Panc1 (cell line): Measurements from ENCODE around the gene SUCO. TPM values are rescaled to one million over a fixed set of nuclear protein-coding genes. Genes with fewer than 3 reads are reported as not detected.

ENCODE experiments used
- ATAC-seq: fragments of 200-7000 bp; cut with Tn5 transposase; 2 replicates; pipeline ENCODE4 v1.9.1; 2020; ENCODE audit warnings: mild to moderate bottlenecking, moderate library complexity
- BruUV-seq: library from RNA; stranded (reverse); fragments of 400-500 nt; replicated peaks from 2 replicates; lab custom pipeline; 2021; lab: Mats Ljungman, UMichigan
- CTCF ChIA-PET: fragments of 300-600 bp; sonication (Branson Sonifier 250); formaldehyde crosslinking; loops from one replicate; lab custom pipeline; 2022; ENCODE audit warnings: antibody characterized with exemption; lab: Charles Lee
- POLR2A ChIA-PET: fragments of 300-600 bp; sonication (Branson Sonifier 250); formaldehyde crosslinking; loops from one replicate; lab custom pipeline; 2022; ENCODE audit warnings: antibody characterized with exemption; lab: Charles Lee
- DNase-seq: peaks from one replicate; pipeline ENCODE4 v3.0.0-alpha.2; 2010; ENCODE audit warnings: low read depth, low spot score
- H3K27ac ChIP-seq: 2 replicates; pipeline ENCODE4 v1.5.1; 2011; ENCODE audit warnings: mild to moderate bottlenecking, low read length, inconsistent platforms
- H3K27me3 ChIP-seq: fragments of 200-500 bp; sonication (Bioruptor generic); 2 replicates; pipeline ENCODE4 v1.6.0; 2014; ENCODE audit warnings: low read length, inconsistent platforms; ENCODE audit not compliant: control insufficient read depth, insufficient read depth
- H3K36me3 ChIP-seq: fragments of 200-500 bp; sonication (Bioruptor generic); 2 replicates; pipeline ENCODE4 v1.5.1; 2014; ENCODE audit warnings: inconsistent platforms, mild to moderate bottlenecking, low read length, moderate library complexity; ENCODE audit not compliant: control insufficient read depth, insufficient read depth
- H3K4me1 ChIP-seq: 2 replicates; pipeline ENCODE4 v1.5.1; 2011; ENCODE audit warnings: inconsistent platforms, mild to moderate bottlenecking, low read length, moderate library complexity; ENCODE audit not compliant: control insufficient read depth, insufficient read depth
- H3K4me3 ChIP-seq, 2 experiments: 2 replicates each; pipeline ENCODE4 v1.5.1; 2011 to 2012; ENCODE audit warnings: low read depth in 2 of 2, low read length in 2 of 2, mild to moderate bottlenecking in 2 of 2, inconsistent platforms in 1 of 2, moderate library complexity in 1 of 2
- H3K9me3 ChIP-seq: fragments of 200-500 bp; sonication (Bioruptor generic); 2 replicates; pipeline ENCODE4 v1.5.1; 2014; ENCODE audit warnings: low read depth, mild to moderate bottlenecking, inconsistent platforms, low read length, moderate library complexity; ENCODE audit not compliant: control insufficient read depth, insufficient read depth
- CTCF ChIP-seq: fragments of 450-650 bp; IDR thresholded peaks from 2 replicates; pipeline ENCODE4 v1.5.1; 2017; ENCODE audit warnings: mild to moderate bottlenecking
- POLR2AphosphoS5 ChIP-seq: IDR thresholded peaks from 2 replicates; pipeline ENCODE4 v1.6.1; 2012; ENCODE audit warnings: mild to moderate bottlenecking, low read depth, low read length, moderate library complexity
- REST ChIP-seq, 2 experiments: IDR thresholded peaks; 2 replicates each; pipeline ENCODE4 v1.6.1; 2011 to 2012; ENCODE audit warnings: low read depth in 2 of 2, control low read depth in 1 of 2, low read length in 1 of 2, mild to moderate bottlenecking in 1 of 2, moderate library complexity in 1 of 2; ENCODE audit not compliant: insufficient read depth in 1 of 2
- SIN3A ChIP-seq: IDR thresholded peaks from 2 replicates; pipeline ENCODE4 v1.6.1; 2012; ENCODE audit warnings: low read depth, mild to moderate bottlenecking, low read length, moderate library complexity, borderline replicate concordance; ENCODE audit not compliant: insufficient read depth
- TCF7L2 ChIP-seq: IDR thresholded peaks from 2 replicates; pipeline ENCODE4 v1.6.1; 2011; ENCODE audit warnings: mild to moderate bottlenecking, low read depth, low read length, inconsistent platforms
- in situ Hi-C: cut with HindIII; loops from 2 replicates; pipeline ENCODE4 v1.10.0; 2016; ENCODE audit warnings: low sequenced_read_pairs, low pct_unique_long_range_greater_than_20kb
- intact Hi-C: fragments of 100-400 bp; cut with micrococcal nuclease; formaldehyde crosslinking; loops from one replicate; pipeline ENCODE4 v1.10.0; 2022; ENCODE audit not compliant: unreplicated experiment
- total RNA-seq: library from RNA; stranded (reverse); gene quantifications from one replicate; pipeline ENCODE4 v1.2.1, GENCODE V29; 2021; ENCODE audit not compliant: unreplicated experiment

SUCO gene
- total RNA-seq, 1 experiment from 2014 or later: 31.3 TPM

GRCh38 chr1:172486805-172487454 lies 46.0 kb upstream of the SUCO start:
- TF ChIP-seq REST (IDR thresholded peaks at IDR 0.05; ENCODE audit: insufficient read depth in 1 of 2, low read depth in 2 of 2, low read length in 1 of 2) (no peak), SIN3A (no peak), POLR2AphosphoS5 (no peak), CTCF (no peak), TCF7L2 (no peak)
- POLR2A ChIA-PET: no interaction called here
- H3K27ac ChIP-seq: no peak overlapping the region
- DNase-seq (no peak), ATAC-seq (no peak)
- no TSS peak for BruUV-seq
- intact Hi-C loops (no loop called here), in situ Hi-C loops (no loop called here)
- H3K27me3 ChIP-seq: peaks cover 26% of the 10 kb centered on the region
- H3K36me3 ChIP-seq: no peaks in the 10 kb centered on the region; the same call in 1 of the 2 replicates
- CTCF ChIA-PET: no interaction called here
- no peaks in the 10 kb centered on the region for H3K9me3 ChIP-seq
- H3K4me3 ChIP-seq: no peak overlapping the region
- no peaks in the 10 kb centered on the region for H3K4me1 ChIP-seq

- in situ Hi-C loops: no loop called here
- no peak for DNase-seq
- no peak for ATAC-seq
- no peaks in the 10 kb centered on the region; the same call in 1 of the 2 replicates for H3K36me3 ChIP-seq
- BruUV-seq: no TSS peak
- TF ChIP-seq TCF7L2: no peak
- no peak for TF ChIP-seq REST (IDR thresholded peaks at IDR 0.05; ENCODE audit: insufficient read depth in 1 of 2, low read depth in 2 of 2, low read length in 1 of 2)
- TF ChIP-seq POLR2AphosphoS5: no peak
- no peak for TF ChIP-seq SIN3A
- TF ChIP-seq CTCF: no peak
- intact Hi-C loops: no loop called here
- H3K4me1 ChIP-seq: no peaks in the 10 kb centered on the region
- peaks cover 26% of the 10 kb centered on the region for H3K27me3 ChIP-seq
- no peak overlapping the region for H3K4me3 ChIP-seq
- ChIA-PET CTCF (no interaction called here), POLR2A (no interaction called here)
- no peak overlapping the region for H3K27ac ChIP-seq
- no peaks in the 10 kb centered on the region for H3K9me3 ChIP-seq
Observed at GRCh38 chr1:172487550-172487949, 45.4 kb upstream of the SUCO start.
